ENCODE data around the gene NDOR1.

Gene NDOR1

GRCh38 chr9:137262909-137263285, 57.4 kb downstream of the NDOR1 start:
- no peak for DNase-seq (ENCODE audit: low read depth)

- DNase-seq (ENCODE audit: low read depth): no peak
Observed at GRCh38 chr9:137263506-137263905, 58.0 kb downstream of the NDOR1 start.

GRCh38 chr9:137264067-137264466, 58.6 kb downstream of the NDOR1 start:
- DNase-seq (ENCODE audit: low read depth): no peak

- no peak for DNase-seq (ENCODE audit: low read depth)
Observed at GRCh38 chr9:137265496-137266161, 60.1 kb downstream of the NDOR1 start.

- no peak for DNase-seq (ENCODE audit: low read depth)
Observed at GRCh38 chr9:137266162-137266527, 60.6 kb downstream of the NDOR1 start.

Measured in ELR (cell line).